NK-92 (cell line): ENCODE data around the gene PGAP3.

ENCODE experiments used
- DNase-seq: peaks from one replicate; lab custom pipeline; 2025; ENCODE audit not compliant: unreplicated experiment; lab: John Stamatoyannopoulos, UW

The PGAP3 gene

GRCh38 chr17:39672522-39673334 is 15.1 kb downstream of the PGAP3 start:
- DNase-seq = no peak

- DNase-seq = no peak
Observed at GRCh38 chr17:39671651-39672521, 16.0 kb downstream of the PGAP3 start.

- DNase-seq = no peak
Observed at GRCh38 chr17:39670746-39671145, 17.1 kb downstream of the PGAP3 start.

- no peak for DNase-seq
Observed at GRCh38 chr17:39669897-39670735, 17.7 kb downstream of the PGAP3 start.

- no peak for DNase-seq
Observed at GRCh38 chr17:39667945-39668924, 19.6 kb downstream of the PGAP3 start, which contains the start of gene PNMT. PNMT (plus strand) TSS chr17:39668453; CDS start chr17:39668476, 23 bp downstream.

- no peak for DNase-seq
Observed at GRCh38 chr17:39667262-39667944, 20.5 kb downstream of the PGAP3 start.

- DNase-seq = no peak
Observed at GRCh38 chr17:39666601-39667261, 21.1 kb downstream of the PGAP3 start.

- no peak for DNase-seq
Observed at GRCh38 chr17:39666231-39666600, 21.6 kb downstream of the PGAP3 start.

- DNase-seq = no peak
Observed at GRCh38 chr17:39665642-39666224, 22.1 kb downstream of the PGAP3 start.

GRCh38 chr17:39664581-39665561 is 23.0 kb downstream of the PGAP3 start, which contains the start of gene TCAP:
TCAP (plus strand) TSS chr17:39665349; CDS start chr17:39665360, 11 bp downstream.
- DNase-seq = no peak

GRCh38 chr17:39663688-39664580 is 23.9 kb downstream of the PGAP3 start:
- no peak for DNase-seq

GRCh38 chr17:39663340-39663687 is 24.5 kb downstream of the PGAP3 start:
- DNase-seq = no peak

- DNase-seq = no peak
Observed at GRCh38 chr17:39662551-39663339, 25.1 kb downstream of the PGAP3 start.

GRCh38 chr17:39661744-39662541 is 25.9 kb downstream of the PGAP3 start:
- no peak for DNase-seq
